ENCODE data around the gene USP3.

USP3 gene

GRCh38 chr15:63499611-63500010 lies 4.8 kb upstream of the USP3 start:
- Histone ChIP-seq H2BK5ac (ENCODE audit: low read depth, low read length, poor library complexity) (no peak overlapping the region), H2AFZ (ENCODE audit: insufficient read depth, low read length, poor library complexity) (no peak overlapping the region), H3K9ac (ENCODE audit: low read length) (no peak overlapping the region), H3K79me2 (ENCODE audit: control insufficient read depth, insufficient read depth, low read length, poor library complexity) (peaks cover 5% of the 10 kb centered on the region), H2AK5ac (ENCODE audit: low read length) (no peak overlapping the region), H3K4me2 (ENCODE audit: low read length) (no peak overlapping the region), H3K27me3 (ENCODE audit: insufficient read depth, low read length) (no peaks in the 10 kb centered on the region), H3K79me1 (ENCODE audit: low read length) (peaks cover 14% of the 10 kb centered on the region), H4K12ac (ENCODE audit: low read depth, low read length) (no peak overlapping the region), H3K9me3 (ENCODE audit: insufficient read depth, low read depth, low read length) (no peaks in the 10 kb centered on the region), H3K36me3 (ENCODE audit: control insufficient read depth in 1 of 2, insufficient read depth in 2 of 2, low read length in 2 of 2) (no peaks in the 10 kb centered on the region), H3K4ac (ENCODE audit: low read depth, low read length) (no peak overlapping the region), H3K18ac (ENCODE audit: low read length) (no peak overlapping the region), H3K4me3 (ENCODE audit: low read depth, low read length) (no peak overlapping the region), H3K27ac (ENCODE audit: low read depth, low read length) (no peak overlapping the region), H3K14ac (ENCODE audit: low read length) (no peak overlapping the region), H3K4me1 (ENCODE audit: control insufficient read depth in 1 of 2, insufficient read depth in 2 of 2, low read length in 2 of 2) (peaks cover 3 to 18% of the 10 kb centered on the region in 2 experiments), H2BK12ac (ENCODE audit: low read length) (no peak overlapping the region), H4K8ac (ENCODE audit: low read depth, low read length) (no peak overlapping the region), H2BK120ac (ENCODE audit: insufficient read depth, low read length, poor library complexity) (no peak overlapping the region), H3K23ac (ENCODE audit: low read length) (no peak overlapping the region), H4K91ac (ENCODE audit: low read depth, low read length) (no peak overlapping the region)
- no peak for DNase-seq
- no CpG with 5 or more reads among the region's 4 CpGs for WGBS (ENCODE audit: extremely low coverage, insufficient coverage, insufficient read length)

GRCh38 chr15:63500265-63501250 lies 3.8 kb upstream of the USP3 start:
- Histone ChIP-seq H2BK5ac (ENCODE audit: low read depth, low read length, poor library complexity) (no peak overlapping the region), H3K79me2 (ENCODE audit: control insufficient read depth, insufficient read depth, low read length, poor library complexity) (peaks cover 12% of the 10 kb centered on the region), H3K23ac (ENCODE audit: low read length) (no peak overlapping the region), H3K4me1 (ENCODE audit: control insufficient read depth in 1 of 2, insufficient read depth in 2 of 2, low read length in 2 of 2) (peaks cover 3 to 18% of the 10 kb centered on the region in 2 experiments), H4K8ac (ENCODE audit: low read depth, low read length) (no peak overlapping the region), H2AK5ac (ENCODE audit: low read length) (no peak overlapping the region), H3K27ac (ENCODE audit: low read depth, low read length) (no peak overlapping the region), H3K9ac (ENCODE audit: low read length) (no peak overlapping the region), H3K79me1 (ENCODE audit: low read length) (peaks cover 23% of the 10 kb centered on the region), H3K14ac (ENCODE audit: low read length) (peak overlapping the region; percentile 22), H3K4me3 (ENCODE audit: low read depth, low read length) (no peak overlapping the region), H2BK12ac (ENCODE audit: low read length) (no peak overlapping the region), H3K4ac (ENCODE audit: low read depth, low read length) (no peak overlapping the region), H2BK120ac (ENCODE audit: insufficient read depth, low read length, poor library complexity) (no peak overlapping the region), H3K36me3 (ENCODE audit: control insufficient read depth in 1 of 2, insufficient read depth in 2 of 2, low read length in 2 of 2) (no peaks in the 10 kb centered on the region), H3K27me3 (ENCODE audit: insufficient read depth, low read length) (no peaks in the 10 kb centered on the region), H4K91ac (ENCODE audit: low read depth, low read length) (no peak overlapping the region), H3K9me3 (ENCODE audit: insufficient read depth, low read depth, low read length) (no peaks in the 10 kb centered on the region), H4K12ac (ENCODE audit: low read depth, low read length) (no peak overlapping the region), H3K18ac (ENCODE audit: low read length) (no peak overlapping the region), H2AFZ (ENCODE audit: insufficient read depth, low read length, poor library complexity) (no peak overlapping the region), H3K4me2 (ENCODE audit: low read length) (peak overlapping the region; percentile 47)
- no peak for DNase-seq
- no CpG with 5 or more reads among the region's 8 CpGs for WGBS (ENCODE audit: extremely low coverage, insufficient coverage, insufficient read length)

- peaks cover 3 to 16% of the 10 kb centered on the region in 2 experiments for H3K4me1 ChIP-seq (ENCODE audit: control insufficient read depth in 1 of 2, insufficient read depth in 2 of 2, low read length in 2 of 2)
- no peak overlapping the region for H2AFZ ChIP-seq (ENCODE audit: insufficient read depth, low read length, poor library complexity)
- peak overlapping the region; percentile 47 for H3K4me2 ChIP-seq (ENCODE audit: low read length)
- no peak overlapping the region for H3K4ac ChIP-seq (ENCODE audit: low read depth, low read length)
- DNase-seq = peak; percentile 96 to 97
- H3K23ac ChIP-seq (ENCODE audit: low read length) = no peak overlapping the region
- H2BK5ac ChIP-seq (ENCODE audit: low read depth, low read length, poor library complexity) = no peak overlapping the region
- no CpG with 5 or more reads among the region's 21 CpGs for WGBS (ENCODE audit: extremely low coverage, insufficient coverage, insufficient read length)
- no peak overlapping the region for H4K12ac ChIP-seq (ENCODE audit: low read depth, low read length)
- no peaks in the 10 kb centered on the region for H3K27me3 ChIP-seq (ENCODE audit: insufficient read depth, low read length)
- H3K9me3 ChIP-seq (ENCODE audit: insufficient read depth, low read depth, low read length) = no peaks in the 10 kb centered on the region
- H3K79me1 ChIP-seq (ENCODE audit: low read length) = peaks cover 24% of the 10 kb centered on the region
- H3K18ac ChIP-seq (ENCODE audit: low read length) = no peak overlapping the region
- H4K8ac ChIP-seq (ENCODE audit: low read depth, low read length) = no peak overlapping the region
- no peak overlapping the region for H3K27ac ChIP-seq (ENCODE audit: low read depth, low read length)
- H3K14ac ChIP-seq (ENCODE audit: low read length) = no peak overlapping the region
- no peaks in the 10 kb centered on the region for H3K36me3 ChIP-seq (ENCODE audit: control insufficient read depth in 1 of 2, insufficient read depth in 2 of 2, low read length in 2 of 2)
- H4K91ac ChIP-seq (ENCODE audit: low read depth, low read length) = no peak overlapping the region
- H2AK5ac ChIP-seq (ENCODE audit: low read length) = no peak overlapping the region
- H3K79me2 ChIP-seq (ENCODE audit: control insufficient read depth, insufficient read depth, low read length, poor library complexity) = peaks cover 12% of the 10 kb centered on the region
- H2BK120ac ChIP-seq (ENCODE audit: insufficient read depth, low read length, poor library complexity) = peak overlapping the region; percentile 12
- H3K9ac ChIP-seq (ENCODE audit: low read length) = no peak overlapping the region
- H2BK12ac ChIP-seq (ENCODE audit: low read length) = no peak overlapping the region
- no peak overlapping the region for H3K4me3 ChIP-seq (ENCODE audit: low read depth, low read length)
These were observed 2.9 kb upstream of the USP3 start for GRCh38 chr15:63501256-63502089.

GRCh38 chr15:63502137-63502766 lies 2.1 kb upstream of the USP3 start:
- no peak overlapping the region for H4K91ac ChIP-seq (ENCODE audit: low read depth, low read length)
- no peaks in the 10 kb centered on the region for H3K36me3 ChIP-seq (ENCODE audit: control insufficient read depth in 1 of 2, insufficient read depth in 2 of 2, low read length in 2 of 2)
- no peak overlapping the region for H2BK5ac ChIP-seq (ENCODE audit: low read depth, low read length, poor library complexity)
- no peak overlapping the region for H3K4me3 ChIP-seq (ENCODE audit: low read depth, low read length)
- H3K9me3 ChIP-seq (ENCODE audit: insufficient read depth, low read depth, low read length) = no peaks in the 10 kb centered on the region
- H3K23ac ChIP-seq (ENCODE audit: low read length) = no peak overlapping the region
- H2BK12ac ChIP-seq (ENCODE audit: low read length) = no peak overlapping the region
- H3K4ac ChIP-seq (ENCODE audit: low read depth, low read length) = no peak overlapping the region
- H2AFZ ChIP-seq (ENCODE audit: insufficient read depth, low read length, poor library complexity) = peak overlapping the region; percentile 30
- no CpG with 5 or more reads among the region's 15 CpGs for WGBS (ENCODE audit: extremely low coverage, insufficient coverage, insufficient read length)
- H3K79me2 ChIP-seq (ENCODE audit: control insufficient read depth, insufficient read depth, low read length, poor library complexity) = peaks cover 12% of the 10 kb centered on the region
- H3K79me1 ChIP-seq (ENCODE audit: low read length) = peaks cover 24% of the 10 kb centered on the region
- no peak overlapping the region for H3K9ac ChIP-seq (ENCODE audit: low read length)
- H2BK120ac ChIP-seq (ENCODE audit: insufficient read depth, low read length, poor library complexity) = no peak overlapping the region
- no peak overlapping the region for H4K8ac ChIP-seq (ENCODE audit: low read depth, low read length)
- H3K18ac ChIP-seq (ENCODE audit: low read length) = no peak overlapping the region
- peaks cover 3 to 14% of the 10 kb centered on the region in 2 experiments for H3K4me1 ChIP-seq (ENCODE audit: control insufficient read depth in 1 of 2, insufficient read depth in 2 of 2, low read length in 2 of 2)
- peak; percentile 87 to 90 for DNase-seq
- H4K12ac ChIP-seq (ENCODE audit: low read depth, low read length) = no peak overlapping the region
- H3K27me3 ChIP-seq (ENCODE audit: insufficient read depth, low read length) = no peaks in the 10 kb centered on the region
- H3K4me2 ChIP-seq (ENCODE audit: low read length) = no peak overlapping the region
- no peak overlapping the region for H2AK5ac ChIP-seq (ENCODE audit: low read length)
- H3K14ac ChIP-seq (ENCODE audit: low read length) = peak overlapping the region; percentile 48
- no peak overlapping the region for H3K27ac ChIP-seq (ENCODE audit: low read depth, low read length)
